Activated T-cell treated with anti-CD3 and anti-CD28 coated beads for 4 hours (primary cell): Measurements from ENCODE around the gene EPB41L4A.

Experiments
- DNase-seq: peaks from one replicate; pipeline ENCODE4 v3.0.0-alpha.2; 2020

EPB41L4A gene

DNA sequence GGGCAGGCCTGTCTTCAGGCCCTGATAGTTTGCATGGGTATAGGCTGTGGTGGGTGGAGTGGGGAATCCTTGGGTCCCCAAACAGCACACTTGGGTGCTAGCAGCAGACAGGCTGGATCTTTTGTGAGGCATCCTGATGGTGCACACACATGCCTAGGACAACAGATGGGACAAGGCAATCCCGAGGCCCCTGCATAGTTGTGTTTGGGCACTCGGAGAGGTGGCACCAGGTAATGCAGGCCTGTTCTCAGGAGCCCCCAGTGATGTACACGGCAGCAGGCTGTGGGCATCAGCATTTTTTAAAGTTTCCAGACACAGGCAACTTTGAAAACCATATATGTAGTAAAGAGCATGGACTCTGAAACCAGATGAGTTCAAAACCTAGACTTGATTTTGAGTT lies 65.4 kb downstream of the EPB41L4A start:
- DNase-seq, result no peak

DNA sequence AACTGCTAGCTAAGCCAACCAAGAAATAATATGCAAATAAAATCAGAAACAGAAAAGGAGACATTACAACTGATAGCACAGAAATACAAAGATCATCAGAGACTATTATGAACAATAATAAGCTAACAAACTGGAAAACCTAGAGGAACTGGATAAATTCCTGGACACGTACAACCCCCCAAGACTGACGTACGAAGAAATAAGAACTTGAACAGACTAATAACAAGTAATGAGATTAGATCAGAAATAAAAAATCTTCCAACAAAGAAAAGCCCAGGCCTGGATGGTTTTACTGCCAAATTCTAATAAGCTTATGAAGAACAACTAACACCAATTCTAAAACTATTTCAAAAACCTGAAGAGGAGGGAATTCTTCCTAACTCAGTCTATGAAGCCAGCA lies 67.9 kb downstream of the EPB41L4A start:
- no peak for DNase-seq

DNA sequence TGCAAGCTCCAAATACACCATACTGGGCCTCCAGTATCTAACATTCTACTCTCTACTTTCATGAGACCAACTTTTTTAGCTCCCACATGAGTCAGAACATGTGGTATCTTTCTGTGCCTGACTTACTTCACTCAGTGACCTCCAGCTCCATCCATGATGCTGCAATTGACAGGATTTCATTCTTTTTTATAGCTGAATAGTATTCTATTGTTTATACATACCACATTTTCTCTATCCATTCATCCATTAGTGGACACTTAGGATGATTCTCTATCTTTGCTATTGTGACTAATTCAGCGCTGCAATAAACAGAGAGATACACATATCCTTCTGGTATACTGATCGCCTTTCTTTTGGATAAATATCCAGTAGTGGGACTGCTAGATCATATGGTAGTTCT lies 68.5 kb downstream of the EPB41L4A start:
- no peak for DNase-seq

DNA sequence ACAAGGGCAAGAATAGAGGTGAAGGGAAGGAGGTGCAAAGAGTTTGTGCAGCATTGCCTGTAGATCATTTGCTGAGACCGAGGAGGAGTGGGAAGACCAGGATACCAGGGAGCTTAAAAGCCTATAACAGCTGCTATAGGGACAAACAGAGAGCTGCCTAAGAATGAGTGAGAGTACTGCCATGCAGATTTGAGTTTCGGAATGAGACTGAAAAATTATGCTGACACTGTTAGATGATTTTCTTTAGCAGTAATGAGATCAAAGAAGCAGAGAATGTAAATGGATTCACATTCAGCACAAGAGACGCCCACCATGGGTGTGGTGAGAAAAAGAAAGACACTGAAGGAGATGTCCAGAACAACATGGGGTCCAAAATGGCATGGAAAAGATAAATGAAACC lies 69.7 kb downstream of the EPB41L4A start:
- DNase-seq, result no peak

DNA sequence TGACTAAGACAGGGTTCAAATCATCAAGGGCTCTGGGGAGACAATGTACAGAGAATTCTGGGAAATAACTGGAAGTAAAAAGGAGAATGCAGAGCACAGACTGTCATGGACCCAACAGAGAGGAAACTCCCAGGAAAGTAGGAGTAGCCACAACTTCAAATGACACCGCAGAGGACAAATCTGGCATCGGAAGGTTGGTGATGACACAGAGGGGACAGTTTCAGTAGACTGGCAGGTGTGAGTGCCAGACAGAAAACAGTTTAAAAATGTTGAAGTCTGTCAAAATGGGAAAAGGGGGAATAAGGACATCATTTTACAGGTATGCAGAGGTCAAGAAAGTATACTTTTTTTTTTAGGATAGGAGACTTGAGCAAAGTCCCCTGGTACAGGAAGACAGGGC lies 70.2 kb downstream of the EPB41L4A start:
- no peak for DNase-seq

DNA sequence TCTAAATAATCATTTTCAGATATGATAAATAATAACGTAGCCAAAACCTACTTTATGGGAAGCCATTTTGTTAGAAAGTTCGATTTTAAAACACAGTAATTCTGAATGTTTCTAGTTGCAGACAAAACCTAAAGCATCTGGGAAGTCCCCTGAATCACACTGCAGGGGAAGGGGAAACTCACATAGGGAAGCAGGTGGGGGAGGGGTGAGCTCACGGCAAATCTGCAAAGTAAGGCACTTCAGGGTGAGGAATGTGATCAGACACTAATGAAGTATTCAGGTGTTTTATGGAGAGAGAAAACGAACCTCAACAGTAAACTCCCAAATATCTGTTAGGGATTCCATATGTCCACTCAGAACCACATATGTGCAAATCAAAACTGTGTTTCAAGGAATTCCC lies 70.7 kb downstream of the EPB41L4A start:
- DNase-seq, result no peak

DNA sequence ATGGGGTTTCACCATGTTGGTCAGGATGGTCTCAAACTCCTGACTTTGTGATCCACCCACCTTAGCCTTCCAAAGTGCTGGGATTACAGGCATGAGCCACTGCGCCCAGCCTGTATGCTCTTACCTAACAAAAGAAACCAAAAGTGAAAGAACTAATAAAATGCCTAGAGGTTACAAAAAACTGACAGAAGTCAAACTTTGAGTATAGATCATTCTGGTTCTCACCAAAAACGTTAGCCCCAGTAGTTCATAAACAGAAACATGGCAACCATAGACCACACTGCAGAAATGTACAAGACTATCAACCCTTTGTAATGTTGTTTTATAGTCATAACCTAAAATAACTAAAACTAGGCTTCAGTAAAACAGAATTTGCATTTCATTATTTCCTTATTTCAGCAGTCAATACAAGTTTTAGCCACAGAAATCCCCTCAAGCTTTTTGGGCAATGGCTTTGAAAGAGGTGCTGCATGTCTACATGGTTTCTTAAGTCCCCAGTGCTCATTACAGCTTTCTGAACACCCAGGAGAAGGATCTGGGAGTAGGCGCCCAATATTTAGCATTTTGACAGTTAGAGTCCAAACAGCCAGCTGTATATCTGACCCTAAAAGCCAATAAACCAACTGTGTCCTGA lies 72.5 kb downstream of the EPB41L4A start:
- DNase-seq, result no peak

DNA sequence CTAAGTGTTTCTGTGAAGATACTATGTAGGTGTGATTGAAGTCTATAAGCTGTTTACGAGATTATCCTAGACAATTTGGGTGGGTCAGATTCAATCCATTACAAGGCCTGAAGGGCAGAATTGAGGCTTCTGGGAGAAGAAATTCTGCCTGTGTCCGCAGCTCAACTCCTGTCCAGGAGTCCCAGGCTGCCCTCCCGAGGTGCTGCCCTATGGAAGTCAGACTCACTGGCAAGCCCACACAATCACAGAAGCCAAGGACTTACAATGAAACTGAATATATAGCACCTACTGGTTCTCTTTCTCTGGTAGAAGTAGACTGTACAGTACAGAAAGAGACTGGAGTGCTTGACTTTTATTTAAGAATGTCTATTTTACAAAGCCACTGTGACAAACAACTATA lies 74.5 kb downstream of the EPB41L4A start:
- no peak for DNase-seq

DNA sequence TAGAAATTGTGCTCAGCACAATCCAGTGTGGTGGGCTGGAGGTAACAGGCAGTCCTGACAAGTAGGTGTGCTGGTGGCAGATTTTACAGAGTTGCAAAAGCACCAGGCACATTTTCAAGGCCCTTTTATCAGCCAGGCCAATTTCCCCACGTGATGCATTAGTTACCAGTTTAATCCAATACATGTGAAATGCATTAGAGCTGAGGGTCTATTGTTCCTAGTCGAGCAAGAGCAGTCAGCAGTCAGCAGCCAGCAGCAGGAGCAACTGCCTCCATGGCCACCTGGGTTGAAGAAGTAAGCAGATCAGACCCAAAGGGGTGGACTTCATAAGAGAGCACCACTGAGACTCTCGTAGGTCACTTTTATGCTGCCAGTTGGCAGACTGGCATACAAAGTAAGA lies 76.7 kb downstream of the EPB41L4A start:
- no peak for DNase-seq

DNA sequence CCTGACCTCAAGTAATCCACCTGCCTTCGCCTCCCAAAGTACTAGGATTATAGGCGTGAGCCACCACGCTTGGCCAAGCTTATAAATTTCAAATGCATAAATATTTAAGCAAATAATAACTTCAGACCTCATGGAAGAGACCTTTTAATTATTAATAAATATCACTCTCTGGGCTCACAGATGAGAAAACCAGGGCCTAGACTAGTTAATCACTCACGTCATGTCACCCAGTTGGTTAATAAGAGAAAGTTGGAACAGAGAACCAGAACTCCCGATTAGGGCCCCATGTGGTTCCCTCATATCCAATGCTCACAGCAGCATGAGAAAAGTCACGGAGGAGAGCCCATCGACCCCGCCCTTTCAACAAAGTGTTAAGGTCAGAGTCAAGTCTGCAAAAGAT lies 79.3 kb downstream of the EPB41L4A start:
- DNase-seq, result no peak

DNA sequence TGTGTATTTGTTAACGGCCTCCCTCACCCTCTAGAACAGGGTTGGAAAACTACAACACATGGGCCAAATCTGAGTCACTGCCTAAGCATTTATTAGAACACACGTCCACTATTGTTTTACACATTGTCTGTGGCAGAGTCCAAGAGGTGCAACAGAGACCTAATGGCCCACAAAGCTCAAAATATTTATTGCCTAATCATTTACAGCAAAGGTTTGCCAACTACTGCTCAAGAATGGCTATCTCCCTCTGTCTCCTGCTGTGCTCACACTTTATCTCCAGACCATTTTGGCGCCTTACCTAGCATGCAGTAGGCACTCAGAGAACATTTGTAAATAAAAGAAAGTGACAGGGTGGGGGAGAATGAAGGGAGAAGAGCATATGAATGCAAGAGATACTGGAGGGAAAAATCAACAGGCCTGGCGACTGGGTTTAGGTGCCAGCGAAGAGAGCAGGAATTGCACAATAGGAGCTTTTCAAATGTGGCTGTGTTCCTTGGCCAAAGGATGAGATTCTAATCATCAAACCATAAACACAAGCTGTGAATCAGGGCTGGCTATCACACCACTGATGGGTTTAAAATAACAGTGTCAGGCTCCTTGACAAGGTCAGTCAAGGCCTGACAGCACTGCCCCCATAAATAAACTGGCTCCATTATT lies 80.3 kb downstream of the EPB41L4A start:
- DNase-seq, result no peak

DNA sequence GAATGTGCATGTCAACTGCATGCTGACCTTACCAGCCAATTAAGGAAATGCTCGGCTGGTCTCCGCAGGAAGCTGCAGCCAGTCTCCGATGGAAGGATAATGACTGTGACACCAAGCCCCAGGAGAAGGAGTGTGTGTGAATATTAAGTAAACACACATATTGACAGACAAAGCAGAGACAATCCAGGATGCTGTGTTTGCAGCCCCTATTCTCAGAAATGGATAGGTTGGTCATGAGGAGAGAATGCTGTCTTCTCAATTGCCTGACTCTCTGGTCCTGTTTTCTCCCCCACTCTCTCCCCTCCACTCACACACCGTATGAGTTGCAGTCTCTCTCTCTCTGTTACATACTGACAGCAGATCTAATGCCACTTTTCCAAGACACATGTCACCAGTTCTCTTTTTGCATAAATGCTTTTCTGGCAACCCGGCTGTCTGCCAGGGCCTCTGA lies 85.7 kb downstream of the EPB41L4A start:
- no peak for DNase-seq

DNA sequence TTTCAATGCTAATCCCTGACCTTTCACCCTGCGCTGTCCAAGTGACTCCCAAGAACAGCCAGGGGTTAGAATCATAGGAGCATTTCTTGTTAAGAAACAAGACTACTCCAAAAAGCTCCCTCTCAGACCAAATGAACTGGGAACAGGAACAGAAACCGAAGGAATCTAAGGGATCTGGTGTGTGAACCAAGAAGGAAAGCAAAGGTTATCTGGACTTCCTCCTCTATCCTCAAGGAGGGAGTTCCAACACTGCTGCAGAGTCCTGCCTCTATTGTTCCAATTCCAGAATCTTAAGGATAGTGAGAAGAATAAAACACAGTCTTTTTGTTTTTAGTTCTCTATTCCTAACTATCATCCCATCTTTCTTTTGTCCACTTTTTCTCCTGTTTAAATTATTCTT lies 87.2 kb downstream of the EPB41L4A start:
- no peak for DNase-seq

DNA sequence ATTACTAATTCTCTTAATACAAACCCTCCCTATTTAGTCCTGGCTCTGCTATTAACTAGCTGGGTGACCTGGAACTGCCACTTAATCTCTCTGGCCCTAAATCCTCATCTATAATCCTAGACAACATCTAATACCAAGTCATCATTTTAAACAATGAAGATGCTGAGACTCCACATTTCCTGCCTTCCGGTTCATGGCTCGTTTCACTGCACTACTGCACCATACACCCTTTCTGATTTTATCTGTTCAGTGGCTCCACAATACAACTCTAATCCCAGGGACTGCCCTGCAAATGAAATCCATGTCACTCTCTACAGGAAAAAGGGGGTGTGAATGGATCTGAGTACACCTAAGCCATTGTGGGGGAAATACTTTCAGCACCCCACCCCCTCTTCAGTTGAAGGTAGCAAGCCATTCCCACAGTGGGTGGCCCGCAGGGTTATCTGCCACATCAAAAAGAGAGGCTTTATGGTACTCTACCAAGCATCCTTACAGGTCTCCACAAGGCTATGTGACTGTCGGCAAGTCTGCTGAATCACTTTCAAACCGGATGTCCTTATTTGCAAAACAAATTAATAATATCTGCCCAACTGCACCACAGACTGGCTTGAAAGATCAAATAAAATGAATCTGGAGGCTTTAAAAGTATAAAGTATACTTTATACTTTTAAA lies 89.5 kb downstream of the EPB41L4A start:
- no peak for DNase-seq

DNA sequence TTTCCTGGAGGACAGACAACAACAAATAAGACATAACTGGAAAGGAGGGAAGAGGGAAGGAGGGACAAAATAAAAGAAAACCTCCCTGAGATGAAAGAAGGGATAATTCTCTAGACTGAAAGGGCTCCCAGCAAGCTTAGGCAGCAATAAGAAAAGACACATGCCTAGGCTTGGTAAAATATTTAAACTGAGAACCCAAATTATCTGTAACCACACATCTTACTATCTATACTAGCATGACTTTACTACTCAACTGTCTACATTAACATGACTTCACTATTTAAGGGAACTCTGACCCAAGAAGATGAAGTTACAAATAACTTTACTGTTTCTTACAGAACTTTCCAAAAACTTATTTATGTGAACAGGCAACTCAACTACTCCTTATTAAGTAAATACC lies 95.9 kb downstream of the EPB41L4A start:
- DNase-seq, result no peak

DNA sequence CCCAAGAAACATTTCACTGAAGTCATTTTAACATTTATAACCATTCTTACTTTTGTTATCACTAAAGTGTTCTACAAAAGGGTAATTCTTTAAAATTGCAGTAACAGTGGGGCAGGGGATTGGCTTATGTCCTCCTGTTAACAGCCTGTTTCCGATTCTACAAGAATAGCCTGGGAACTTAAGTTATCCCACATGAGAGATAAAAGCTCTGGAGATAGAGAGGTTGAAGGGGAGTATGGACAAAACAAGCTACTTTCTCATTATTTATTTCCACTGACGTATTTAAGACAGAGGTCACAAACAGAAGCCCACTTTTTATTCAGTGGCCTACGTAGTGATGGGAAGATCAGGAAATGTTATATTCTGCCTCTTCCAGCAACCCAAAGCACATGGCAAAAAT lies 98.7 kb downstream of the EPB41L4A start:
- no peak for DNase-seq

DNA sequence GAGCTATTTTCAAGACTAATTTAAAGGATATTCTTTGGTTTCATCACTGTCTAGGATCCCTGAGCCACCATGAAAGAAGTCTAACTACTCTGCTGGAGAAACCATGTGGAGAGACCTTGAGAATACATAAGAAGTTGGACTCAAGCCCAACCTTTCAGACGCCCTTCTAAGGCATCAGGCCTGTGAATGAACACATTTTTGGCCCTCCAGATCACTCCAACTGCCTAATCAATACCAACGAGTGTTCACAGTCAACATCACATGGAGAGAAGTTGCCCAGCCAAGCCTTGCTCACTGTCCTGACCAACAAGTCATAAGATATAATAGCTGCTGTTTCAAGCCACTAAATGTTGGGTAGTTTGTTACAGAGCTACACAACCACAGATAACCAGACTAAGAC lies 100.7 kb downstream of the EPB41L4A start:
- no peak for DNase-seq

DNA sequence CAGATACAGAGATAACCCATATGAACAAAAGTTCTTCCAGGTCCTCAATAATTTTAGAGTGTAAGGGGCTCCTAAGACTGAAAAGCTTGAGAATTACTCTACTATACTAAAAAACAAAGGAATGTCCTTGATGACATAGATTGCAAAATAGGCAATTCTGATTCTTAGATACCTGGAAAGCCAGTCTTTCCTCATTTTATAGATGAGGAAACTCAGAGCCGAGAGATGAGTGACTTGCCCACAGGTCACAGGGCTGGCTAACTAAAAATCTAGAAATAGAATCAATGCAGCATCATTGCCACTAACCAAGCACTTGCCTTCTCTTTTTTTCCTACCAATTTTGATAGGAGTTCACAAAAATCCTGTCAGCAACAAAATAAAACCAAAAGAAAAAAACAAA lies 101.2 kb downstream of the EPB41L4A start:
- no peak for DNase-seq

DNA sequence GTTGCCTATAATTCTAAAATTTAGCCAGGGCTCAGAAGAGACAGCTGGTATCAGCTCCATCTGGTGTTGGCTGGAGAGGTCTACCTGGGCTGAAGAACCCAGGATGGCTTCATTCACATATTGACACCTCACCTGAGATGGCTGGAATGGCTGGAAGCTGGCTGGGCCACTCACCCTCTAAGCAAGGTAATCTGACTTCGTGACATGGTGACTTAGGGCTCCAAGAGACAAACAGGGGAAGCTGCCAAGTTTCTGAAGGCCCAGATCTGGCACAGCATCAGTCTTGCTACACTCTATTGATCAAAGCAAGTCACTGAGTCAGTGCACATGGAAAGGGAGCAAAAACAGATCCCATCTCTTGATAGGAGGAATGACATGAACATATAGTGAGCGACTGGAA lies 102.3 kb downstream of the EPB41L4A start:
- no peak for DNase-seq

DNA sequence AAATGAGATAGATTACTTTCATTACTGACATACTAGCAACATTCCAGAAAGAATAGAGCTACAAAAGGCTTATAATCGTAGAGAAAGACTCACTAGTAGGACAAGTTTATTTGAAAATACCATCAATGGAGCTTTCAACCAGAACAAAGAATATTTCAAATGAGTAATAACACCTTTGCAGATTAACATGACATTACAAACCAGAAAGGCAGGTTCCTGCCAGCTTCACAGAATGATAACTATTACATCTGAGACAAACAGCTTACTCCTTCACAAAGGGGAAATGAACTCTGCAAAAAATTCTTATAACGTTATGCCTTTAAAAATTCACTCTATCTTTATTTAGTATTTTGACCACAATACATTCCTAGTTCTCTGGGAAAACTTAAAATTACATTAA lies 103.1 kb downstream of the EPB41L4A start:
- no peak for DNase-seq

DNA sequence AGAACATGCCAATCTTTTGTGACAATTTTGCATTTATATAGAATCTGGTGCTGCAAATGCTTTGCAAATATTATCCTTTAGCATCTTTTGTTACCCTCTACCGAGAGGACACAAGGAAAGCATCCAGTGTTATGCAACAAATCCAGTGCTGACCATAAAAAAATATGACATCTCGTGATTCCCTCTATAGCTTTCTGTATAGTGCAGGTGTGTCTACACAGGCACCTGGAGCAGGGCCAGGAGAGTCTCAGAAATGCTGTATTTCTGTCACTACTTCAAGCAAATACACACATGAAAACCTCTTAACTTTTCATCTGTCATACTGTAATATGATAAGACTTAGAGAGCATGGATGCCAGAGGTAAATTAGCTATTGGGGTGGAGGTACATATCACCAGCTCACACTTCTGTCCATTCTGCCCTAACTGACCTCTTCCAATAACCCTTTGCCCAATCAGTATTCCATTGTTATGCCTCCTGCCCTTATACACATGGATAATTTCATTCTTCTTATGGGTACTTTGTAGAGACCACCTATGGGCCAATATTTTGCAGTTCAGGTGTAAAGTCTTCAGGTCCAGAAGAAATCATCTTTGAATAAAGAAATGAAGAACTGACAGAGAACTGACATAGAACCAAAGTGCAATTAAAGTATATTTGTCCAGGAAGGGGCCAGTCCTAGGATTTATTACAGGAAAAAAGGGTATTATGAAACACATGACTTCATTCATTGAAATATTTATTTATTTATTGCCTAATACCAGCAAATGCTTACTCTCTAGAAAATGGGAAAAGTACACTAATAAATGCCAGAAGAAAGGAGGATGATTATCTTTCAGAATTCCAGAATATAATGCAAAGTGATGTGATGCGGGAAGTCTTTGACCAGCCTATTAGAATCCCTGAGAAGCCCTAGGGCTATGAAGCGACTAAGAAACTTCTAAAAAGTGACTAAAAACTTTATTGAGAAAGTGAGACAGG lies 106.5 kb downstream of the EPB41L4A start:
- no peak for DNase-seq

DNA sequence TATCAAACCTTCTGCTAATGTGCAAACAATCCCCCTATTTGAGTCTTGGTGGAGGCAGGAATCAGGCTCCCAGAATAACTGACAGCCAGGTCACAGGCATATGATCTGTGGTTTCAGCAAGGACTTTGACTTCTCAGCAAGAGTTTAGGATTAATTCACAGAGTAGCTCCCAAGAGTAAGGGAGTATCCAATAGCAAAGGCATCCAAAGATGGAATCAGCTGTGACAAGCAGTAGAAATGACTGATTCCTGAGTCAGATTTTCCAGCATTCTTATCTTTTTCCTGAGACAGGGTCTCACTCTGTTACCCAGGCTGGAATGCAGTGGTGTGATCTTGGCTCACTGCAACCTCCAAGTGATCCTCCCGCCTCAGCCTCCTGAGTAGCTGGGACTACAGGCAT lies 108.3 kb downstream of the EPB41L4A start:
- DNase-seq, result no peak

DNA sequence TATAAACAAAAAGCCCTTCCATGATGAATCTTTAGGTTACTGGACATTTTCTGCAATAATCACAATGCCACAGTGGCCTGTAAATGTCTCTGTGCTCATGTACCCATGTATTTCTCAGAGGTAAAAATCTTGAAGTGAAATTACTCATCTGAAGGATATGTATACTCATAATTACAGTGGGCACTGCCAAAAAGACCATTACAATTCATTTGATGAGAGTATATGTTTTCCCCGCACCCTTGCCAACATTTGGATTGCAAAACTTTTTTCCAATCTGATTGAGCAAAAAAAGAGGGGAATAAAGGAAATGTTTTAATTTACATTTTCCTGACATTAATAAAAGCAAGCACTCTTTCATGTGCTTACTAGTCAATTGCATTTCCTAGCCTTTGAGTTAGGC lies 110.5 kb downstream of the EPB41L4A start:
- no peak for DNase-seq
